Smooth muscle cell (in vitro differentiated cells): ENCODE data around the gene CHSY1. TPM values are rescaled to one million over a fixed set of nuclear protein-coding genes. Genes with fewer than 3 reads are reported as not detected.

ENCODE experiments used
- DNase-seq: peaks from one replicate; lab custom pipeline; 2025; ENCODE audit not compliant: unreplicated experiment; lab: John Stamatoyannopoulos, UW
- H2AFZ ChIP-seq: fragments of 200-600 bp; sonication (generic); 2 replicates; pipeline ENCODE4 v1.6.0; 2016; ENCODE audit warnings: antibody characterized with exemption, low read depth, mild to moderate bottlenecking
- H3F3A ChIP-seq: fragments of 200-600 bp; sonication (generic); 2 replicates; pipeline ENCODE4 v1.6.0; 2017; ENCODE audit warnings: antibody characterized with exemption, low read depth
- H3K27ac ChIP-seq: fragments of 200-600 bp; sonication (generic); 2 replicates; pipeline ENCODE4 v1.5.1; 2016; ENCODE audit warnings: low read depth, mild to moderate bottlenecking
- H3K27me3 ChIP-seq: fragments of 200-600 bp; sonication (generic); 2 replicates; pipeline ENCODE4 v1.6.1; 2016; ENCODE audit warnings: low read depth, mild to moderate bottlenecking
- H3K36me3 ChIP-seq: fragments of 200-600 bp; sonication (generic); 2 replicates; pipeline ENCODE4 v1.5.1; 2016; ENCODE audit warnings: low read depth
- H3K4me1 ChIP-seq: fragments of 200-600 bp; sonication (generic); 2 replicates; pipeline ENCODE4 v1.5.1; 2016; ENCODE audit warnings: low read depth
- H3K4me2 ChIP-seq: fragments of 200-600 bp; sonication (generic); 2 replicates; pipeline ENCODE4 v1.6.0; 2016; ENCODE audit warnings: mild to moderate bottlenecking
- H3K4me3 ChIP-seq: fragments of 200-600 bp; sonication (generic); 2 replicates; pipeline ENCODE4 v1.5.1; 2016; ENCODE audit warnings: mild to moderate bottlenecking
- H3K79me2 ChIP-seq: fragments of 200-600 bp; sonication (generic); 2 replicates; pipeline ENCODE4 v1.6.0; 2016; ENCODE audit warnings: low read depth, mild to moderate bottlenecking
- H3K9ac ChIP-seq: fragments of 200-600 bp; sonication (generic); 2 replicates; pipeline ENCODE4 v1.6.0; 2016; ENCODE audit warnings: low read depth
- H3K9me3 ChIP-seq: fragments of 200-600 bp; sonication (generic); replicated peaks from 2 replicates; pipeline ENCODE4 v1.5.1; 2016; ENCODE audit warnings: low read depth
- H4K20me1 ChIP-seq: fragments of 200-600 bp; sonication (generic); 2 replicates; pipeline ENCODE4 v1.6.0; 2016; ENCODE audit warnings: low read depth
- WGBS: methylation state at CpG from one replicate; pipeline ENCODE4 v1.1.7; 2016; ENCODE audit warnings: low lambda C conversion rate; 5-methylcytosine and 5-hydroxymethylcytosine counted together
- polyA plus RNA-seq: library from polyadenylated mRNA; unstranded; fragments of >200 nt; fragmentation: Nextera tagmentation; extraction: Ambion mirVana; gene quantifications from 2 replicates; pipeline ENCODE4 v1.2.1, GENCODE V29; 2016
- total RNA-seq: library from RNA; depleted of rRNA; stranded (reverse); fragments of >200 nt; gene quantifications from 2 replicates; pipeline ENCODE4 v1.2.3, GENCODE V29; 2014
- TF ChIP-seq, protein P1 (sequence below): fragments of 200-600 bp; sonication (generic); IDR thresholded peaks from 2 replicates; pipeline ENCODE4 v1.5.1; 2017; ENCODE audit warnings: borderline replicate concordance, mild to moderate bottlenecking, antibody characterized with exemption; ENCODE audit not compliant: insufficient read depth, poor library complexity, severe bottlenecking

Gene CHSY1
- total and polyA plus RNA-seq, 2 experiments from 2014 or later = 106 to 123 TPM

DNA sequence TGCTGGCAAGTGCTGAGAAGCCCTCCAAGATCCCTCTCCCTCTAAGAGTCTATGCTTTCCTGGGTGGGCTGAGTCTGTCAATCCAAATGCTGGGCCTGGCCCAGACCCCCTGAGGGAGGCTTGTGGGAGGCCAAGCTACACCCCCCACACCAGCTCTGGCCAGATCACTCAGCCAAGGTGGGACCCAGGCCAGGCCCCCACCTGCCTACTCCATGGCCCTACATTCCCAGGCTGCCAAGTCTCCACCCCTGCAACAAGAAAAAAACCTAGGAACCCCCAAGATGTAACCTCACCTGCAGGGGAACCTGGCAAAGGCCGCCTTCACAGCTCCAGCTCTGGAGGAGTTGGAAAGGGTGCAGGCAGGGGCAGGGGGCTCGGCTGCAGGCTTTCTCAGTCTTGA is 109.1 kb downstream of the CHSY1 start:
- 91% methylated on average over 2 of the region's 2 CpGs for WGBS
- H3K36me3 ChIP-seq = no peaks in the 10 kb centered on the region
- TF ChIP-seq, protein P1, sequence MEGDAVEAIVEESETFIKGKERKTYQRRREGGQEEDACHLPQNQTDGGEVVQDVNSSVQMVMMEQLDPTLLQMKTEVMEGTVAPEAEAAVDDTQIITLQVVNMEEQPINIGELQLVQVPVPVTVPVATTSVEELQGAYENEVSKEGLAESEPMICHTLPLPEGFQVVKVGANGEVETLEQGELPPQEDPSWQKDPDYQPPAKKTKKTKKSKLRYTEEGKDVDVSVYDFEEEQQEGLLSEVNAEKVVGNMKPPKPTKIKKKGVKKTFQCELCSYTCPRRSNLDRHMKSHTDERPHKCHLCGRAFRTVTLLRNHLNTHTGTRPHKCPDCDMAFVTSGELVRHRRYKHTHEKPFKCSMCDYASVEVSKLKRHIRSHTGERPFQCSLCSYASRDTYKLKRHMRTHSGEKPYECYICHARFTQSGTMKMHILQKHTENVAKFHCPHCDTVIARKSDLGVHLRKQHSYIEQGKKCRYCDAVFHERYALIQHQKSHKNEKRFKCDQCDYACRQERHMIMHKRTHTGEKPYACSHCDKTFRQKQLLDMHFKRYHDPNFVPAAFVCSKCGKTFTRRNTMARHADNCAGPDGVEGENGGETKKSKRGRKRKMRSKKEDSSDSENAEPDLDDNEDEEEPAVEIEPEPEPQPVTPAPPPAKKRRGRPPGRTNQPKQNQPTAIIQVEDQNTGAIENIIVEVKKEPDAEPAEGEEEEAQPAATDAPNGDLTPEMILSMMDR = no peak
- H2AFZ ChIP-seq = no peak overlapping the region
- H3K4me3 ChIP-seq = no peak overlapping the region
- H3K79me2 ChIP-seq = no peaks in the 10 kb centered on the region
- no peak overlapping the region for H3K4me2 ChIP-seq
- H3K9ac ChIP-seq = no peak overlapping the region
- no peaks in the 10 kb centered on the region for H3K9me3 ChIP-seq
- H3K27me3 ChIP-seq = no peaks in the 10 kb centered on the region
- DNase-seq = no peak
- H4K20me1 ChIP-seq = no peaks in the 10 kb centered on the region
- no peaks in the 10 kb centered on the region for H3F3A ChIP-seq
- peaks cover 5% of the 10 kb centered on the region for H3K4me1 ChIP-seq
- no peak overlapping the region for H3K27ac ChIP-seq

DNA sequence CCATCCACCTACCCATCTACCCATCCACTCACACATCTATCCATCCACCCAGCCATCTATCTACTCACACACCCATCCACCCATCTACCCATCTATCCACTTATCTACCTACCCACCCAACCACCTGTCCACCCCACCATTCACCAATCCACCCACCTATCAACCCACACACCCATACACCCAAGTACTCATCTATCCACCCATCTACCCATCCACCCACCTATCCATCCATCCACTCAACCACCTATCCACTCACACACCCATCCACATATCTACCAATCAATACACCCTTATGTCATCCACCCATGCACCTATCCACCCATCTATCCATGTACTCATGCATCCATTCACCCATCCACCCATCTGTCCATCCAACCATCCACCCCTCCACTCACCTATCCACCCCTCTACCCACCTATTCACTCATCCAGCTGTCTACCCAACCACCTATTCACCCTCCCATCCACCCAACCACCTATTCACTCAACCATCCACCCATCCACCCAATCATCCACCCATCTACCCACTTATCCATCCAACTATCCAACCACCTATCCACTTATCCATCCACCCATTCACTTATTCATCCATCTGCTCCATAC is 109.8 kb downstream of the CHSY1 start:
- Histone ChIP-seq H3K79me2 (no peaks in the 10 kb centered on the region), H3K9me3 (no peaks in the 10 kb centered on the region), H4K20me1 (no peaks in the 10 kb centered on the region), H3F3A (no peaks in the 10 kb centered on the region), H3K9ac (no peak overlapping the region), H3K4me2 (no peak overlapping the region), H3K27ac (no peak overlapping the region), H3K4me3 (no peak overlapping the region), H3K27me3 (no peaks in the 10 kb centered on the region), H3K4me1 (peaks cover 5% of the 10 kb centered on the region), H2AFZ (no peak overlapping the region), H3K36me3 (no peaks in the 10 kb centered on the region)
- TF ChIP-seq, protein P1 = no peak
- no peak for DNase-seq

DNA sequence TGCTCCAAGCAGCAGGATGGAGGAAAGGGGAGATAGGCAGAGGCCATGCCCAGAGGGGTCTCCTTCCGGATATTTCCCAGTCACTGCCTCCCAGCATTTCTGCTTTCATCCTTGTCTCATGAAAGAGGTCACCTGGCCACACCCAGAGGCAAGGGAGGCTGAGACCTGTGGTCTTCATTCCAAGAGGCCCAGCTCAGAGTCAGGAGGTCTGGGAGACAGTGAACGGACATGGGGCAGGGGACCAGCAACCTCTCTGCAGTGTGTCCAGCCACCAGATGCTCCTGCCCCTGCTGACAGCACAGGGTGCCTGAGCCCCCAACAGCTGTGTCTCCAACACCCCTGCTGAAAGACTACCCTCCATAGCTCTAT is 111.2 kb downstream of the CHSY1 start:
- DNase-seq = no peak
- no peaks in the 10 kb centered on the region for H4K20me1 ChIP-seq

More for the DNA sequence above, 111.2 kb downstream of the CHSY1 start:
- WGBS = 97% methylated on average over 2 of the region's 2 CpGs
- Histone ChIP-seq H3K4me3 (no peak overlapping the region), H3K36me3 (no peaks in the 10 kb centered on the region), H3K4me1 (peaks cover 5% of the 10 kb centered on the region), H3K79me2 (no peaks in the 10 kb centered on the region), H2AFZ (no peak overlapping the region), H3K27me3 (no peaks in the 10 kb centered on the region), H3K27ac (no peak overlapping the region), H3K9ac (no peak overlapping the region), H3K9me3 (no peaks in the 10 kb centered on the region), H3K4me2 (no peak overlapping the region), H3F3A (no peaks in the 10 kb centered on the region)
- TF ChIP-seq, protein P1 = no peak
